Central memory CD4-positive, alpha-beta T cell (primary cell): Measurements from ENCODE around the gene SRRD.
"Not testable (repeated sequence)": the region's sequence is repeated elsewhere in the genome, so short reads cannot be mapped to it uniquely, and the experiment has no call there.

Experiments used
- DNase-seq: peaks from one replicate; pipeline ENCODE4 v3.0.0; 2022

SRRD gene

GRCh38 chr22:26525946-26526564 lies 42.4 kb downstream of the SRRD start:
- no peak for DNase-seq

- no peak for DNase-seq
Measured at GRCh38 chr22:26527167-26527566, 43.5 kb downstream of the SRRD start.

- no peak for DNase-seq
Measured at GRCh38 chr22:26527574-26528465, 44.1 kb downstream of the SRRD start.

GRCh38 chr22:26528518-26528917 lies 44.8 kb downstream of the SRRD start:
- not testable (repeated sequence) for DNase-seq

- no peak for DNase-seq
Measured at GRCh38 chr22:26529345-26529744, 45.7 kb downstream of the SRRD start.

- no peak for DNase-seq
Measured at GRCh38 chr22:26534171-26534855, 50.6 kb downstream of the SRRD start.

- DNase-seq = no peak
Measured at GRCh38 chr22:26534874-26535602, 51.4 kb downstream of the SRRD start.

- no peak for DNase-seq
Measured at GRCh38 chr22:26535603-26535908, 51.9 kb downstream of the SRRD start.

- DNase-seq = no peak
Measured at GRCh38 chr22:26536056-26536761, 52.5 kb downstream of the SRRD start.

GRCh38 chr22:26536762-26537134 lies 53.1 kb downstream of the SRRD start:
- no peak for DNase-seq

- DNase-seq = no peak
Measured at GRCh38 chr22:26540119-26540518, 56.4 kb downstream of the SRRD start.

- no peak for DNase-seq
Measured at GRCh38 chr22:26541167-26541819, 57.6 kb downstream of the SRRD start.

- no peak for DNase-seq
Measured at GRCh38 chr22:26542831-26543230, 59.2 kb downstream of the SRRD start.
